ENCODE measurements around the gene LGALS3BP. TPM values are rescaled to one million over a fixed set of nuclear protein-coding genes. Genes with fewer than 3 reads are reported as not detected.

The LGALS3BP gene
- total and polyA plus RNA-seq, 2 of the 8 experiments (the other 6 are each of a cell fraction or from before 2014, with no cell fraction given), result 56.1 to 61.6 TPM

- FAIRE-seq, result no peak
- TF ChIP-seq, protein P1, sequence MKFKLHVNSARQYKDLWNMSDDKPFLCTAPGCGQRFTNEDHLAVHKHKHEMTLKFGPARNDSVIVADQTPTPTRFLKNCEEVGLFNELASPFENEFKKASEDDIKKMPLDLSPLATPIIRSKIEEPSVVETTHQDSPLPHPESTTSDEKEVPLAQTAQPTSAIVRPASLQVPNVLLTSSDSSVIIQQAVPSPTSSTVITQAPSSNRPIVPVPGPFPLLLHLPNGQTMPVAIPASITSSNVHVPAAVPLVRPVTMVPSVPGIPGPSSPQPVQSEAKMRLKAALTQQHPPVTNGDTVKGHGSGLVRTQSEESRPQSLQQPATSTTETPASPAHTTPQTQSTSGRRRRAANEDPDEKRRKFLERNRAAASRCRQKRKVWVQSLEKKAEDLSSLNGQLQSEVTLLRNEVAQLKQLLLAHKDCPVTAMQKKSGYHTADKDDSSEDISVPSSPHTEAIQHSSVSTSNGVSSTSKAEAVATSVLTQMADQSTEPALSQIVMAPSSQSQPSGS (IDR thresholded peaks at IDR 0.05; ENCODE audit: low read length), result no peak
- TF ChIP-seq RXRA (IDR thresholded peaks at IDR 0.05; ENCODE audit: insufficient read depth, low read depth, low read length) (no peak), KDM5A (IDR thresholded peaks at IDR 0.05; ENCODE audit: low read length) (no peak), CBX5 (IDR thresholded peaks at IDR 0.05; ENCODE audit: low read depth, low read length) (no peak), CREB1 (IDR thresholded peaks at IDR 0.05) (no peak), BACH1 (IDR thresholded peaks at IDR 0.05; ENCODE audit: low read length) (no peak), SIRT6 (IDR thresholded peaks at IDR 0.05; ENCODE audit: low read length) (no peak), FOSL1 (IDR thresholded peaks at IDR 0.05; ENCODE audit: insufficient read depth, low read depth, low read length) (no peak), E2F6 (IDR thresholded peaks at IDR 0.05) (no peak), SP2 (IDR thresholded peaks at IDR 0.05; ENCODE audit: low read length) (no peak), SRF (IDR thresholded peaks at IDR 0.05; ENCODE audit: low read depth, low read length) (no peak), KDM4A (IDR thresholded peaks at IDR 0.05; ENCODE audit: low read depth, low read length, severe bottlenecking) (no peak)
These were observed 34.5 kb upstream of the LGALS3BP start for GRCh38 chr17:79014158-79014758.

More at GRCh38 chr17:79014158-79014758, 34.5 kb upstream of the LGALS3BP start:
- no peaks in the 10 kb centered on the region for H3K79me1 ChIP-seq (ENCODE audit: low read depth, low read length)
- H2BK120ac ChIP-seq (replicated peaks; ENCODE audit: low read depth, low read length), result no peak overlapping the region
- no peak overlapping the region for H3K23ac ChIP-seq (ENCODE audit: insufficient read length)
- H3K36me3 ChIP-seq (ENCODE audit: control insufficient read depth in 2 of 4, insufficient read depth in 4 of 4, low read length in 3 of 4), result no peaks in the 10 kb centered on the region
- ChIA-PET CTCF (ENCODE audit: partially characterized antibody) (interaction anchor here (0.9 to 1.6 kb wide), 2 partner anchors 9 to 31 kb away, joined by 3 read pairs; no protein-coding TSS in a partner anchor), POLR2A (ENCODE audit: partially characterized antibody) (no interaction called here)
- H2AFZ ChIP-seq (ENCODE audit: low read length), result no peak overlapping the region
- peaks cover 0 to 2% (median under 1%) of the 10 kb centered on the region in 4 experiments; a peak in 3 of 7 replicates for H3K27me3 ChIP-seq (replicated peaks in 1 of 4; ENCODE audit: control insufficient read depth in 3 of 4, extremely low read depth in 1 of 4, insufficient read depth in 3 of 4, low read length in 3 of 4)
- H3K4me3 ChIP-seq (ENCODE audit: extremely low read depth in 1 of 4, insufficient read depth in 2 of 4, low read depth in 3 of 4, low read length in 4 of 4), result no peak overlapping the region
- DNase-seq (ENCODE audit: low read depth in 1 of 2, low spot score in 2 of 2), result no peak
- no peak overlapping the region for H2AK5ac ChIP-seq (ENCODE audit: low read depth, low read length)
- no peak overlapping the region for H3K14ac ChIP-seq (ENCODE audit: insufficient read length)
- H3K56ac ChIP-seq (replicated peaks; ENCODE audit: insufficient read length, low read depth, low read length), result no peak overlapping the region
- no peak overlapping the region for H4K8ac ChIP-seq (ENCODE audit: extremely low read depth, insufficient read depth, low read length)
- no peaks in the 10 kb centered on the region for H4K20me1 ChIP-seq (replicated peaks in 1 of 2; ENCODE audit: control insufficient read depth in 1 of 2, insufficient read depth in 2 of 2, low read length in 2 of 2)
- H3K18ac ChIP-seq (ENCODE audit: extremely low read depth, low read length), result no peak overlapping the region
- H4K5ac ChIP-seq (ENCODE audit: insufficient read length, low read depth, low read length), result no peak overlapping the region
- H3K9me3 ChIP-seq (ENCODE audit: insufficient read depth in 2 of 2, low read depth in 1 of 2, low read length in 1 of 2), result peaks cover 28 to 31% of the 10 kb centered on the region in 2 experiments
- no peak overlapping the region for H3K4me2 ChIP-seq (ENCODE audit: insufficient read depth in 1 of 2, low read depth in 2 of 2, low read length in 2 of 2)
- H3K79me2 ChIP-seq (ENCODE audit: control insufficient read depth in 1 of 2, insufficient read depth in 2 of 2, low read length in 2 of 2), result no peaks in the 10 kb centered on the region
- no peak overlapping the region for H4K91ac ChIP-seq (replicated peaks; ENCODE audit: insufficient read length, low read length)
- H3K23me2 ChIP-seq (ENCODE audit: low read depth, low read length), result peaks cover 3% of the 10 kb centered on the region; the same call in 1 of the 2 replicates
- 91% methylated on average over 2 of the region's 2 CpGs; no CpG with 5 or more reads in 1 of the 2 experiments for WGBS, 2 experiments (ENCODE audit: extremely low coverage in 1 of 2, insufficient coverage in 1 of 2, insufficient read length in 1 of 2, insufficient replicate concordance in 2 of 2, low coverage in 1 of 2, low lambda C conversion rate in 2 of 2, missing lambda C conversion rate in 1 of 2)
- H2BK15ac ChIP-seq (ENCODE audit: low read length), result no peak overlapping the region
- no peak overlapping the region for H2BK5ac ChIP-seq (ENCODE audit: low read depth, low read length)
- H3K27ac ChIP-seq (ENCODE audit: low read depth, low read length), result no peak overlapping the region
- no peak overlapping the region for H3K4ac ChIP-seq (replicated peaks; ENCODE audit: insufficient read length, low read depth, low read length)
- no peak overlapping the region for H2BK12ac ChIP-seq (ENCODE audit: low read depth, low read length)
- peaks cover 0 to 5% (median 4%) of the 10 kb centered on the region in 4 experiments; a peak in 5 of 7 replicates for H3K4me1 ChIP-seq (replicated peaks in 1 of 4; ENCODE audit: control insufficient read depth in 3 of 4, insufficient read depth in 4 of 4, low read length in 3 of 4)
- H3K9ac ChIP-seq (replicated peaks in 1 of 4; ENCODE audit: extremely low read depth in 1 of 4, low read depth in 3 of 4, low read length in 3 of 4), result no peak overlapping the region
- no peak overlapping the region for H2BK20ac ChIP-seq (ENCODE audit: low read length)

Data from H1 (cell line).